Uterus (tissue), 4 donors: Measurements from ENCODE around the gene ZNF423. TPM values are rescaled to one million over a fixed set of nuclear protein-coding genes. Genes with fewer than 3 reads are reported as not detected.
"Not testable (repeated sequence)": the region's sequence is repeated elsewhere in the genome, so short reads cannot be mapped to it uniquely, and the experiment has no call there.

ENCODE experiments used
- DNase-seq, 2 donors: peaks; one replicate each; pipeline ENCODE4 v3.0.0-alpha.2; 2019 to 2020
- H3K27ac ChIP-seq, 2 donors: fragments of 200-600 bp; sonication (generic); 1 replicate in 1 of 2; 2 replicates in 1 of 2; pipeline ENCODE4 v1.5.1; 2016 to 2018
- H3K27me3 ChIP-seq, 2 donors: fragments of 200-600 bp; sonication (generic); one replicate each; pipeline ENCODE4 v1.5.1; 2018 to 2019; ENCODE audit warnings: control low read depth in 1 of 2
- H3K36me3 ChIP-seq, 2 donors: fragments of 200-600 bp; sonication (generic); one replicate each; pipeline ENCODE4 v1.5.1; 2019; ENCODE audit warnings: control low read depth in 1 of 2
- H3K4me1 ChIP-seq, 2 donors: fragments of 200-600 bp; sonication (generic); one replicate each; pipeline ENCODE4 v1.5.1; 2018 to 2019; ENCODE audit warnings: control low read depth in 1 of 2
- H3K4me3 ChIP-seq, 2 donors: fragments of 200-600 bp; sonication (generic); 1 replicate in 1 of 2; 2 replicates in 1 of 2; pipeline ENCODE4 v1.5.1; 2018 to 2019; ENCODE audit warnings: mild to moderate bottlenecking in 1 of 2
- H3K9me3 ChIP-seq, 2 donors: fragments of 200-600 bp; sonication (generic); one replicate each; pipeline ENCODE4 v1.5.1; 2019; ENCODE audit warnings: control low read depth in 1 of 2
- POLR2A ChIP-seq, 2 donors: fragments of 450-650 bp; IDR thresholded peaks; one replicate each; pipeline ENCODE4 v1.6.1; 2016; ENCODE audit warnings: antibody characterized with exemption in 2 of 2, mild to moderate bottlenecking in 1 of 2, moderate library complexity in 1 of 2
- intact Hi-C: fragments of 100-400 bp; cut with DNase I; formaldehyde crosslinking; loops from one replicate; pipeline ENCODE4 v1.15.1; 2023; ENCODE audit warnings: low total_unique reads
- total RNA-seq, 4 donors: library from RNA; depleted of rRNA in 3 of 4; stranded (reverse); fragments of >200 nt in 3 of 4; gene quantifications; one replicate each; pipeline versions ENCODE4 v1.1.0 to v1.2.4, GENCODE V29; 2014 to 2023
- TF ChIP-seq, protein P1 (sequence below), 4 experiments: fragments of 200-600 bp in 2 of 4; fragments of 450-650 bp in 2 of 4; sonication (generic) in 2 of 4; IDR thresholded peaks; one replicate each; pipeline ENCODE4 v1.5.1; 2016 to 2019; ENCODE audit warnings: antibody characterized with exemption in 4 of 4, mild to moderate bottlenecking in 2 of 4, moderate library complexity in 1 of 4
- donor health status: DM: yes; HTN: yes; CAD: no.

Gene ZNF423
- total RNA-seq, 4 donors from 2014 or later = 7.1 to 33.5 (median 14.7) TPM

DNA sequence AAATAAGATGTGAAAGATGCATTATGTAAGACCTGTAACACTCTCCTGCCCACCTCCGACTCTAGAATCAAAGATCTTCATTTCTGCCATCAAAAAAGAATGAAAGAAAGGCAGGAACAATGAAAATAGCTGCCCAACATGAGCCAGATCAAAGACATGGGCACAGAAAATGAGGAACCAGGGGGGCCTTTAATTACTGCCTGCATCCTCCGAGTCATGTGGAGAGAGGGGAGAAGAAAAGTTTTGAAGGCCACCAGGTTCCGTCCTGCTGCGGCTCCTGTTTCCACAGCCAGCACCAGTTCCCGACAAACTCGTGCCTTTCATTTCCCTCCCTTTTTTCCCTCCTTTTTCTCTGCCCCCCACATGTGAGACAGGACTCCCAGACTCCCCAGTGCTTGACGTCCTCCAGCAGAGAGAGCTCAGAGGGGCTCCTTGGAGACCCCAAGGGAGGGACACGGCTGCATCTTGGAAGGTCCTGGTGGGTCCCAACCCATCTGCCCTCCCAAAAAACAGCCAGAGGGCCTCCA, 168.4 kb downstream of the ZNF423 start:
- Histone ChIP-seq H3K27me3 (no peaks in the 10 kb centered on the region), H3K4me1 (no peaks in the 10 kb centered on the region), H3K36me3 (no peaks in the 10 kb centered on the region), H3K27ac (no peak overlapping the region), H3K4me3 (no peak overlapping the region), H3K9me3 (no peaks in the 10 kb centered on the region)
- no peak for DNase-seq
- TF ChIP-seq, protein P1, sequence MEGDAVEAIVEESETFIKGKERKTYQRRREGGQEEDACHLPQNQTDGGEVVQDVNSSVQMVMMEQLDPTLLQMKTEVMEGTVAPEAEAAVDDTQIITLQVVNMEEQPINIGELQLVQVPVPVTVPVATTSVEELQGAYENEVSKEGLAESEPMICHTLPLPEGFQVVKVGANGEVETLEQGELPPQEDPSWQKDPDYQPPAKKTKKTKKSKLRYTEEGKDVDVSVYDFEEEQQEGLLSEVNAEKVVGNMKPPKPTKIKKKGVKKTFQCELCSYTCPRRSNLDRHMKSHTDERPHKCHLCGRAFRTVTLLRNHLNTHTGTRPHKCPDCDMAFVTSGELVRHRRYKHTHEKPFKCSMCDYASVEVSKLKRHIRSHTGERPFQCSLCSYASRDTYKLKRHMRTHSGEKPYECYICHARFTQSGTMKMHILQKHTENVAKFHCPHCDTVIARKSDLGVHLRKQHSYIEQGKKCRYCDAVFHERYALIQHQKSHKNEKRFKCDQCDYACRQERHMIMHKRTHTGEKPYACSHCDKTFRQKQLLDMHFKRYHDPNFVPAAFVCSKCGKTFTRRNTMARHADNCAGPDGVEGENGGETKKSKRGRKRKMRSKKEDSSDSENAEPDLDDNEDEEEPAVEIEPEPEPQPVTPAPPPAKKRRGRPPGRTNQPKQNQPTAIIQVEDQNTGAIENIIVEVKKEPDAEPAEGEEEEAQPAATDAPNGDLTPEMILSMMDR (IDR thresholded peaks at IDR 0.05) = no peak
- no peak for TF ChIP-seq POLR2A (IDR thresholded peaks at IDR 0.05)
- intact Hi-C loops = no loop called here

DNA sequence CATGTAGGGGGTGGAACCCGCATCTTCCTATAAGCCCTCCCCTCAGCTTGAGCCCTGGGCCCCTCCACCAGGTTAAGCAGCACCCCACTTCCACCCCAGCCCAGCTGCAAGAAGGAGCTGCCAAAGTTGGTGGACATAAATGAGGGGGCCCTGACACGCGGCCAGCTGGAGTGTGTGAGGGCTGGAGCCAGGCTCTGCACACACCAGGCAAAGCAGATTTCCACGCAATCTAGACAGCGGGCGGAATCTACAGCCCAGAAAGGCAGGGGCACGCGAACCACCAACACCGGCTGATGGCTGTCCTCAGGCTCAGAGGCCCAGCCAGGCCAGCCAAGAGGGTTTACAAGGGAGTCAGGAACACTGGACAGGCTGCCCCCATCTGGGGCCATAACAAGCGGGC, 171.2 kb downstream of the ZNF423 start:
- Histone ChIP-seq H3K9me3 (no peaks in the 10 kb centered on the region), H3K4me3 (no peak overlapping the region), H3K27me3 (no peaks in the 10 kb centered on the region), H3K36me3 (no peaks in the 10 kb centered on the region), H3K4me1 (no peaks in the 10 kb centered on the region), H3K27ac (no peak overlapping the region)
- DNase-seq = no peak
- TF ChIP-seq, protein P1 (IDR thresholded peaks at IDR 0.05) = no peak
- no peak for TF ChIP-seq POLR2A (IDR thresholded peaks at IDR 0.05)
- intact Hi-C loops = no loop called here

DNA sequence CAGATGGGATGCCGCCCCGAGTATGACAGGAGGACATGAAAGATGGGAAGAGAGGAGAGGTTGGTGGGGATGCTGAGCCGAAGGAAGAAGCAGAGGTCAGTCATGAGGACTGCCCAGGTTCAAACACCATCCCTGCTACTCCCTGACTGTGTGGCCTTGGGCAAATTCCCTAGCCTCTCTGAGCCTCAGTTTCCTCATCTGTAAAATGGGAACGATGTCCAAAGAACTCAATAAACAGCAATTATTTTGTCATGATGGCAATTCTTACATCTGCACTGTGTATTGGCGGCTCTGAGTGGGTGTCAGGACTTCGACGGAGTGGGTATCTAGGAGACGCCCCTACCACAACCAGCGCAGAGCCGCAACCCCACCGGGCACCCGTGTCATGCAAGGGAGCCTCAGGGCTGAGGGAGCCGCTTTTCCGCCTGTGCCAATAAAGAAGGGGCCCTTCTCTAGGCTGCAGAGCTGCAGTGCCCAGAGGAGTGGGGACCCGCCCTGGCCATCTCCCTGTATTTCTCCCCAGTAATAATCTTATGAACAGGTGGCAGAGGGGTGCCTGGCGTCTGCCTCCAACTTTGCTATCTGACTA, 173.2 kb downstream of the ZNF423 start:
- TF ChIP-seq, protein P1 (IDR thresholded peaks at IDR 0.05) = no peak
- DNase-seq = no peak
- intact Hi-C loops = no loop called here
- Histone ChIP-seq H3K4me1 (no peaks in the 10 kb centered on the region), H3K36me3 (no peaks in the 10 kb centered on the region), H3K9me3 (no peaks in the 10 kb centered on the region), H3K4me3 (no peak overlapping the region), H3K27me3 (no peaks in the 10 kb centered on the region), H3K27ac (no peak overlapping the region)

DNA sequence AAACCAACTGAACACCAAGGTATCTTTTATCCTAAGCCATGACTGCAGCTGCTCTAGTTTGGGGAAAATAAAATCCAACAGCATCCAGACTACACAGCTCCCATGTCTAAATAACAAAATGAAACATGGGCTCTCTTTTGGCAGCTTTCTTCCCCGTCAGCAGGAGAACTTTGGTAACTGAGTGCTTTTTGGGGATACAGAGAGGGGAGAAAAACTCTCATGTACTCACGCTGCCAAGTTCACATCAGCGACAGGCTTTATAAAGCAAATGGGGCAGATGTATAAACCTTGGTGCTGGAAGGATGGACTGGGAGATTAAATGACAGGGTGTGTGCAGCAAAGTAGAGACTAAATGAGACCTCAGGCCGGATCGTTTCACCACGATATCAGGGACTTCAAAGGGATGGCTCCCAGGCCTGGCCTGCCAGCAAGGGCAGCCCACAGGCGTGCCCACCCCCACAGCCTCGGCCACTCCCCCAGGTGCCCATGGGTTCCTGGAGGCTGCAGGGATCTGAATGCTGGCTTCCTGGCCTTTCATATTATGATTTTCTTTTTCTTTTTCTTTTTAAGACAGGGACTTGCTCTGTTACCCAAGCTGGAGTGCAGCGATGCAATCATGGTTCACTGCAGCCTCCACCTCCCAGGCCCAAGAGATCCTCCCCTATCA, 174.6 kb downstream of the ZNF423 start:
- TF ChIP-seq, protein P1 (IDR thresholded peaks at IDR 0.05) = no peak
- no peak for TF ChIP-seq POLR2A (IDR thresholded peaks at IDR 0.05)
- intact Hi-C loops = no loop called here
- no peak for DNase-seq
- H3K27ac ChIP-seq = no peak overlapping the region
- no peaks in the 10 kb centered on the region for H3K4me1 ChIP-seq
- H3K9me3 ChIP-seq = no peaks in the 10 kb centered on the region
- no peaks in the 10 kb centered on the region for H3K27me3 ChIP-seq
- H3K4me3 ChIP-seq = no peak overlapping the region
- no peaks in the 10 kb centered on the region for H3K36me3 ChIP-seq

DNA sequence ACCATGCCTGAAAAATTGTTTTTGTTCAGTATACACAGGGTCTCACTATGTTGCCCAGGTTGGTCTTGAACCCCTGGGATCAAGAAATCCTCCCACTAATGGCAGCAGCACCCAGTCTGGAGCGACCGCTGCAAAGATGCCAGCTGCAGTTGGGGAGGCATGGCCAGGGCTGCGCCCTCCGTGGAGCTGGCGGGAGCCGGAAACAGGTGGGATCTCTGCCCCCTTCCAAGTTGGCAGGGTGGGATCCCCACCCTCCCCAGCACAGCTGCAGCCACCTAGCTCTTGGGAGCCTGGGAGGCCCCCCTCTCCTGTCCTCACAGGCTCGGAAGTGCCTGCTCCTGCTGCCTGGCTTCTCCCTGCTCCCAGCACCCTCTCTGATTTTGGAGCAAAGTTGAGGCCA, 176.8 kb downstream of the ZNF423 start:
- no peak for TF ChIP-seq POLR2A (IDR thresholded peaks at IDR 0.05)
- TF ChIP-seq, protein P1 (IDR thresholded peaks at IDR 0.05) = no peak
- intact Hi-C loops = no loop called here
- no peak for DNase-seq

DNA sequence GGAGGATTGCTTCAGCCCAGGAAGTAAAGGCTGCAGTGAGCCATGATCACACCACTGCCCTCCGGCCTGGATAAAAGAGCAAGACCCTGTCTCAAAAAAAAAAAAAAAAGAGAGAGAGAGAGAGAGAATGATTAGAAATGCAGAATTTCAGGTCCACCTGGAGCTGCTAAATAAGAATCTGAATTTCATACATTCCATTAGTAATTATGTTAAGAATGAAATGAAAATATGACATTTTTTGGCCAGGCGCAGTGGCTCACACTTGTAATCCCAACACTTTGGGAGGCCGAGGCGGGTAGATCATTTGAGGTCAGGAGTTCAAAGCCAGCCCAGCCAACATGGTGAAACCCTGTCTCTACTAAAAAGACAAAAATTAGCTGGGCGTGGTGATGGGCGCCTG, 178.3 kb downstream of the ZNF423 start:
- H3K27me3 ChIP-seq, H3K27ac ChIP-seq, DNase-seq, intact Hi-C loops, H3K4me1 ChIP-seq, H3K36me3 ChIP-seq, H3K4me3 ChIP-seq, H3K9me3 ChIP-seq: not testable (repeated sequence)

More for the DNA sequence above, 176.8 kb downstream of the ZNF423 start:
- Histone ChIP-seq H3K36me3 (no peaks in the 10 kb centered on the region), H3K4me3 (no peak overlapping the region), H3K4me1 (no peaks in the 10 kb centered on the region), H3K9me3 (no peaks in the 10 kb centered on the region), H3K27me3 (no peaks in the 10 kb centered on the region), H3K27ac (no peak overlapping the region)
